ENCODE results near the gene TRPM6. TPM values are rescaled to one million over a fixed set of nuclear protein-coding genes. Genes with fewer than 3 reads are reported as not detected.
A peak's percentile ranks its signal among the peaks of the same experiment; 100 is the strongest.

Gene TRPM6
- 0.30 TPM for total RNA-seq
- long read RNA-seq, result 0 reads

GRCh38 chr9:74887041-74887980, at the start of gene TRPM6:
Gene TRPM6, minus strand, starts transcription at chr9:74887921. Its CDS starts 65 bp downstream, at chr9:74887856.
- intact Hi-C loops (cut with micrococcal nuclease), result no loop called here
- Histone ChIP-seq H3K4me3 (peak within 1 kb of the TSS; percentile 72), H3K27me3 (ENCODE audit: low read depth) (peaks cover 21% of the 10 kb centered on the region), H3K4me1 (peaks cover 16% of the 10 kb centered on the region), H3K27ac (replicated peaks) (peak within 1 kb of the TSS; percentile 82), H3K36me3 (no peaks in the 10 kb centered on the region), H3K9me3 (replicated peaks) (peaks cover 15% of the 10 kb centered on the region)
- peak; percentile 86 for DNase-seq
- no peak for TF ChIP-seq CTCF (IDR thresholded peaks at IDR 0.05; ENCODE audit: borderline replicate concordance)

GRCh38 chr9:74935008-74935407, 47.3 kb upstream of the TRPM6 start:
- DNase-seq, result no peak
- Histone ChIP-seq H3K4me3 (no peak overlapping the region), H3K36me3 (no peaks in the 10 kb centered on the region), H3K4me1 (no peaks in the 10 kb centered on the region), H3K9me3 (replicated peaks) (peaks cover 17% of the 10 kb centered on the region), H3K27me3 (ENCODE audit: low read depth) (no peaks in the 10 kb centered on the region), H3K27ac (replicated peaks) (no peak overlapping the region)
- intact Hi-C loops (cut with micrococcal nuclease), result no loop called here
- no peak for TF ChIP-seq CTCF (IDR thresholded peaks at IDR 0.05; ENCODE audit: borderline replicate concordance)

GRCh38 chr9:74921737-74922136, 34.0 kb upstream of the TRPM6 start:
- Histone ChIP-seq H3K9me3 (replicated peaks) (no peaks in the 10 kb centered on the region), H3K27me3 (ENCODE audit: low read depth) (no peaks in the 10 kb centered on the region), H3K4me3 (no peak overlapping the region), H3K4me1 (no peaks in the 10 kb centered on the region), H3K27ac (replicated peaks) (no peak overlapping the region), H3K36me3 (no peaks in the 10 kb centered on the region)
- no peak for DNase-seq
- no peak for TF ChIP-seq CTCF (IDR thresholded peaks at IDR 0.05; ENCODE audit: borderline replicate concordance)
- intact Hi-C loops (cut with micrococcal nuclease), result no loop called here

GRCh38 chr9:74920944-74921626, 33.4 kb upstream of the TRPM6 start:
- Histone ChIP-seq H3K9me3 (replicated peaks) (no peaks in the 10 kb centered on the region), H3K36me3 (no peaks in the 10 kb centered on the region), H3K27ac (replicated peaks) (no peak overlapping the region), H3K4me1 (no peaks in the 10 kb centered on the region), H3K4me3 (no peak overlapping the region), H3K27me3 (ENCODE audit: low read depth) (no peaks in the 10 kb centered on the region)
- no peak for TF ChIP-seq CTCF (IDR thresholded peaks at IDR 0.05; ENCODE audit: borderline replicate concordance)
- no peak for DNase-seq
- intact Hi-C loops (cut with micrococcal nuclease), result no loop called here

- H3K4me1 ChIP-seq, result no peaks in the 10 kb centered on the region
- intact Hi-C loops (cut with micrococcal nuclease), result loop anchor here (10.0 kb wide), 1 partner anchor 55 kb away; no protein-coding TSS in a partner anchor
Observed at GRCh38 chr9:74910036-74910435, 22.3 kb upstream of the TRPM6 start.

More at GRCh38 chr9:74910036-74910435, 22.3 kb upstream of the TRPM6 start:
- no peak overlapping the region for H3K4me3 ChIP-seq
- no peaks in the 10 kb centered on the region for H3K36me3 ChIP-seq
- DNase-seq, result no peak
- TF ChIP-seq CTCF (IDR thresholded peaks at IDR 0.05; ENCODE audit: borderline replicate concordance), result no peak
- peaks cover 8% of the 10 kb centered on the region for H3K27me3 ChIP-seq (ENCODE audit: low read depth)
- H3K9me3 ChIP-seq (replicated peaks), result peaks cover 26% of the 10 kb centered on the region
- no peak overlapping the region for H3K27ac ChIP-seq (replicated peaks)
